ENCODE results near the gene CADPS. TPM values are rescaled to one million over a fixed set of nuclear protein-coding genes. Genes with fewer than 3 reads are reported as not detected.

Gene CADPS
- total RNA-seq, 1 donor from 2014 or later: 1.1 TPM

- no peak for DNase-seq (ENCODE audit: low spot score)
Measured at GRCh38 chr3:62557983-62558382, 317.2 kb downstream of the CADPS start.

- DNase-seq (ENCODE audit: low spot score): no peak
Measured at GRCh38 chr3:62557450-62557849, 317.8 kb downstream of the CADPS start.

- DNase-seq (ENCODE audit: low spot score): no peak
Measured at GRCh38 chr3:62556121-62556815, 318.9 kb downstream of the CADPS start.

- DNase-seq (ENCODE audit: low spot score): no peak
Measured at GRCh38 chr3:62554264-62554799, 320.9 kb downstream of the CADPS start.

GRCh38 chr3:62553811-62554210 lies 321.4 kb downstream of the CADPS start:
- no peak for DNase-seq (ENCODE audit: low spot score)

GRCh38 chr3:62551556-62551955 lies 323.7 kb downstream of the CADPS start:
- no peak for DNase-seq (ENCODE audit: low spot score)

- DNase-seq (ENCODE audit: low spot score): no peak
Measured at GRCh38 chr3:62550439-62550838, 324.8 kb downstream of the CADPS start.

- no peak for DNase-seq (ENCODE audit: low spot score)
Measured at GRCh38 chr3:62548528-62549205, 326.5 kb downstream of the CADPS start.

GRCh38 chr3:62546266-62546665 lies 328.9 kb downstream of the CADPS start:
- DNase-seq (ENCODE audit: low spot score): no peak

- DNase-seq (ENCODE audit: low spot score): no peak
Measured at GRCh38 chr3:62542185-62542584, 333.0 kb downstream of the CADPS start.

GRCh38 chr3:62539762-62540161 lies 335.5 kb downstream of the CADPS start:
- DNase-seq (ENCODE audit: low spot score): no peak

GRCh38 chr3:62538691-62539356 lies 336.4 kb downstream of the CADPS start:
- DNase-seq (ENCODE audit: low spot score): no peak

- no peak for DNase-seq (ENCODE audit: low spot score)
Measured at GRCh38 chr3:62534326-62534725, 340.9 kb downstream of the CADPS start.

GRCh38 chr3:62532796-62533195 lies 342.4 kb downstream of the CADPS start:
- no peak for DNase-seq (ENCODE audit: low spot score)

- no peak for DNase-seq (ENCODE audit: low spot score)
Measured at GRCh38 chr3:62531981-62532380, 343.2 kb downstream of the CADPS start.

- DNase-seq (ENCODE audit: low spot score): no peak
Measured at GRCh38 chr3:62531493-62531892, 343.7 kb downstream of the CADPS start.

GRCh38 chr3:62529230-62529629 lies 346.0 kb downstream of the CADPS start:
- DNase-seq (ENCODE audit: low spot score): no peak

GRCh38 chr3:62527474-62527873 lies 347.7 kb downstream of the CADPS start:
- no peak for DNase-seq (ENCODE audit: low spot score)

- DNase-seq (ENCODE audit: low spot score): no peak
Measured at GRCh38 chr3:62525281-62525680, 349.9 kb downstream of the CADPS start.

GRCh38 chr3:62523672-62524071 lies 351.5 kb downstream of the CADPS start:
- no peak for DNase-seq (ENCODE audit: low spot score)

- DNase-seq (ENCODE audit: low spot score): no peak
Measured at GRCh38 chr3:62521464-62522105, 353.6 kb downstream of the CADPS start.

- no peak for DNase-seq (ENCODE audit: low spot score)
Measured at GRCh38 chr3:62503516-62503915, 371.7 kb downstream of the CADPS start.
